ENCODE data around the gene CSK.

DNA sequence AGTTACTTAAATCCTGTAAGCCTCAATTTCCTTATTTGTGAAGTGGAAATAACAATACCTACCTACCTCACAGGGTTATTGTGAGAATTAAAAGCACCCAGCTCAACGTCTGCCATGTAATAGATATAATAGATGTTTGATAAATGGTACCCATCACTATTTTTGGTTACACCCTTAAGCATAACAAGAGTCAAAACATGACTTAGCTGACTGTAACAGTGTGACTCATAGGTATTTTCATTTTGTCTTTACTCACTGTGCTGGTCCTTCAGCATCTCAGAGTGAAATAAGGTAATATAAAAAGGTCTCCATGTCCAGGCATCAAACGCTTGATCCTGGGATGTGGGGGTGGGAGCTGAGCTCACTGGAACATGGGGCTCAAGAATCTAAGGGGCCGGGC, 47.6 kb downstream of the CSK start:
- TF ChIP-seq, protein P1, sequence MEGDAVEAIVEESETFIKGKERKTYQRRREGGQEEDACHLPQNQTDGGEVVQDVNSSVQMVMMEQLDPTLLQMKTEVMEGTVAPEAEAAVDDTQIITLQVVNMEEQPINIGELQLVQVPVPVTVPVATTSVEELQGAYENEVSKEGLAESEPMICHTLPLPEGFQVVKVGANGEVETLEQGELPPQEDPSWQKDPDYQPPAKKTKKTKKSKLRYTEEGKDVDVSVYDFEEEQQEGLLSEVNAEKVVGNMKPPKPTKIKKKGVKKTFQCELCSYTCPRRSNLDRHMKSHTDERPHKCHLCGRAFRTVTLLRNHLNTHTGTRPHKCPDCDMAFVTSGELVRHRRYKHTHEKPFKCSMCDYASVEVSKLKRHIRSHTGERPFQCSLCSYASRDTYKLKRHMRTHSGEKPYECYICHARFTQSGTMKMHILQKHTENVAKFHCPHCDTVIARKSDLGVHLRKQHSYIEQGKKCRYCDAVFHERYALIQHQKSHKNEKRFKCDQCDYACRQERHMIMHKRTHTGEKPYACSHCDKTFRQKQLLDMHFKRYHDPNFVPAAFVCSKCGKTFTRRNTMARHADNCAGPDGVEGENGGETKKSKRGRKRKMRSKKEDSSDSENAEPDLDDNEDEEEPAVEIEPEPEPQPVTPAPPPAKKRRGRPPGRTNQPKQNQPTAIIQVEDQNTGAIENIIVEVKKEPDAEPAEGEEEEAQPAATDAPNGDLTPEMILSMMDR (IDR thresholded peaks at IDR 0.05) = no peak
- TF ChIP-seq POLR2A (IDR thresholded peaks at IDR 0.05) = no peak
